ENCODE data around the gene CCDC184.

DNA sequence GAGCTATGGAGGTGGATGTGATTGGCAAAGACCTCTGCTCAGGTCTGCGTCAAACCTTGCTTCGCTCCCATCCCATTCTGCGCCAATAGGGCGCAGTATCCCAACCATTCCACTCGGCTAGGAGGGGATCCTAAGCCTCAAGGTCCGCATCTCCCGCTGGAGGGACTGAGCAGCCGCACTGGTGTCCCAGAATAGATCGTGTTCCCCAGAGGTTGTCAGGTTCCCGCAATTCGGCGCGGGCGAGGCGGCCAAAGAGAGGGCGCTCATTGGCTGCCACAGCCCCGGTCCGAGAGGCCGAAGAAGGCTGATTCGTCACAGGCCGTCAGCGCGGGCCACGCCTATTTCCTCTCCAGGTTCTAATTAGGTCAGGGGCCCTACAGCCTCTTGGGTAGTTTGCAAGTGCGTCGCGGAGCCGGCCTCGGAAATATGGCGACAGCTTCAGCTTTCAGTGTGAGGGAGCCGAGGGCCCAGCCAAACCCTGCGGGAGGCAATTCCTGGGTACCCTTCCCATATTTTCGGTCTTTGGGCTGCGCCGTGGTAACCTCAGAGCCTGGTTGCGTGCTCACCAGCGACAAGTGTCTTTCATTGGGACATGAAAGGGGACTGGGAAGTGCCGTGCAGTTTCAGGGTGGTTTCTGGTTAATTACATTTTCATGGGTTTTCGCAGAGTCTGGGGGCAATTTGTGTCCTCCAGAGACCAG is 14.7 kb downstream of the CCDC184 start:
- TF ChIP-seq, protein P1, sequence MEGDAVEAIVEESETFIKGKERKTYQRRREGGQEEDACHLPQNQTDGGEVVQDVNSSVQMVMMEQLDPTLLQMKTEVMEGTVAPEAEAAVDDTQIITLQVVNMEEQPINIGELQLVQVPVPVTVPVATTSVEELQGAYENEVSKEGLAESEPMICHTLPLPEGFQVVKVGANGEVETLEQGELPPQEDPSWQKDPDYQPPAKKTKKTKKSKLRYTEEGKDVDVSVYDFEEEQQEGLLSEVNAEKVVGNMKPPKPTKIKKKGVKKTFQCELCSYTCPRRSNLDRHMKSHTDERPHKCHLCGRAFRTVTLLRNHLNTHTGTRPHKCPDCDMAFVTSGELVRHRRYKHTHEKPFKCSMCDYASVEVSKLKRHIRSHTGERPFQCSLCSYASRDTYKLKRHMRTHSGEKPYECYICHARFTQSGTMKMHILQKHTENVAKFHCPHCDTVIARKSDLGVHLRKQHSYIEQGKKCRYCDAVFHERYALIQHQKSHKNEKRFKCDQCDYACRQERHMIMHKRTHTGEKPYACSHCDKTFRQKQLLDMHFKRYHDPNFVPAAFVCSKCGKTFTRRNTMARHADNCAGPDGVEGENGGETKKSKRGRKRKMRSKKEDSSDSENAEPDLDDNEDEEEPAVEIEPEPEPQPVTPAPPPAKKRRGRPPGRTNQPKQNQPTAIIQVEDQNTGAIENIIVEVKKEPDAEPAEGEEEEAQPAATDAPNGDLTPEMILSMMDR (conservative IDR thresholded peaks at IDR 0.05) = no peak
- no peak for TF ChIP-seq ZFX (IDR thresholded peaks at IDR 0.05)
